KOPT-K1 (cell line): ENCODE measurements around the gene MRPL20.
A peak's percentile ranks its signal among the peaks of the same experiment; 100 is the strongest.
"Not testable (repeated sequence)": the region's sequence is repeated elsewhere in the genome, so short reads cannot be mapped to it uniquely, and the experiment has no call there.

Experiments
- H3K27ac ChIP-seq: fragments of 200-600 bp; sonication (generic); 2 replicates; pipeline ENCODE4 v1.5.1; 2016; ENCODE audit warnings: antibody characterized with exemption, mild to moderate bottlenecking, low read depth, low read length; ENCODE audit not compliant: poor library complexity, severe bottlenecking
- H3K36me3 ChIP-seq: fragments of 200-600 bp; sonication (generic); 2 replicates; pipeline ENCODE4 v1.5.1; 2017; ENCODE audit warnings: antibody characterized with exemption, mild to moderate bottlenecking, low read length, moderate library complexity; ENCODE audit not compliant: insufficient read depth
- H3K9me3 ChIP-seq: fragments of 200-600 bp; sonication (generic); 2 replicates; pipeline ENCODE4 v1.5.1; 2017; ENCODE audit warnings: antibody characterized with exemption, low read length, mild to moderate bottlenecking; ENCODE audit not compliant: insufficient read depth, poor library complexity, severe bottlenecking

MRPL20 gene

GRCh38 chr1:1432274-1432950, 25.3 kb upstream of the MRPL20 start:
- Histone ChIP-seq H3K36me3 (no peaks in the 10 kb centered on the region), H3K9me3 (no peaks in the 10 kb centered on the region), H3K27ac (no peak overlapping the region)

DNA sequence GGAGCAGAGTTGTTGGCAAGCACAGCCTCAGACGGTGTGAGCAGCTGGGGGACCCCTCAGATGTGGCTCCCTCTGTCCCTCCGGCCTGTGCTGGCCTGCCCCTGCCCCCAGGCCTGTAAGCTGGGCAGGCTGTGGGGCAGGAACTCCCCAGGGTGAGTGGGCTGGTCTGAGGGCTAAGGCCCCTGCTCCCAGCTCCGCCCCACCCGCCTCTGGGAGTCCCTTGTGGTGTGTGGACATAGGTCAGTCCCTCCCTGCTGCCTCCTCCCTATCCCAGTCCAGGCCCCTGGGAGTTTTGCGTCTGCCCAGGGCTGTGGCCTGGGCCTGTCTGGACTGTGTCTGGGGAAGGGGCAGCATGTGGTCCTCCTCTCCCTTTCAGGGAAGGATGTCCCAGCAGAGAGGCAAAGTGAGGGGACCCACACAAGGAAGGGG, 24.8 kb upstream of the MRPL20 start:
- Histone ChIP-seq H3K27ac (no peak overlapping the region), H3K36me3 (no peaks in the 10 kb centered on the region), H3K9me3 (no peaks in the 10 kb centered on the region)

DNA sequence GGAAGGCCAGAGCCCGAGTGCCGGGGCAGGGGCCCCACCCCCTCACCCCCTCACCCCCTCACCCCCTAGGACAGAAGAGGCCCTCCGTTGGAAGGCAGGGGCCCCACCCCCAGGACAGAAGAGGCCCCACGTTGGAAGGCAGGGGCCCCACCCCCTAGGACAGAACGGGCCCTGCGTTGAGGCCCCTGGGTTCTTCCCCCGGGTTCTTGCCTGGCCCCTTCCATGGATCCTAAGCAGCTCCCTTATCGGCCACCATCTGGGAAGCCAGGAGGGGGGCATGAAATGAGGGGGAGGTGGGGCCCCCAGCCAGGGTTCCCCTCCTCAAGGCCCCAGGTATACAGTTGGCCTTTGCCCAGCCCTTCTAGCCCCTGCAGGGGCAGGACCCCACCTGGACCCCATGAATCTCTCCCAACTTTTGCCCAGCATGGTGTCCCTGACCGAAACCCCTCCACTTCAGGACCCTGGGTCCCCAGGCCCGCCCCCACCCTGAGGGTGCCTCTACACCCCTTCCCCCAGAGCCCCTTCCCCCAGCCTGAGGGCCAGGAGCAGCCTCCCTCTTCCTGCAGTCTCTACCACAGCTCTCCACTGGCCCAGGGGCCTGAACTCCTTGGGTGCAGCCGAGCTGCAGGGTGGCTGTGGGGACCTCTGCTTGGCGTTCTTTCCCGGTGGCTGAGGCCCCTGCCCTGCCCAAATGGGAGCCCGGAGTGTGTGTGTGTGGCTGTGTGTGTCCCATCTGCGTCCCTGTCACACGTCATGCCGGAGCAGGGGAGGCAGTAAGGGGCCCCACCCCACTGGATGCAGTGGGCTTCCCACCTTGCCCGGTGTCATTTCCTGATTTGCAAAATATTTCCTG, 24.1 kb upstream of the MRPL20 start:
- H3K36me3 ChIP-seq: no peaks in the 10 kb centered on the region
- no peak overlapping the region for H3K27ac ChIP-seq
- H3K9me3 ChIP-seq: no peaks in the 10 kb centered on the region

DNA sequence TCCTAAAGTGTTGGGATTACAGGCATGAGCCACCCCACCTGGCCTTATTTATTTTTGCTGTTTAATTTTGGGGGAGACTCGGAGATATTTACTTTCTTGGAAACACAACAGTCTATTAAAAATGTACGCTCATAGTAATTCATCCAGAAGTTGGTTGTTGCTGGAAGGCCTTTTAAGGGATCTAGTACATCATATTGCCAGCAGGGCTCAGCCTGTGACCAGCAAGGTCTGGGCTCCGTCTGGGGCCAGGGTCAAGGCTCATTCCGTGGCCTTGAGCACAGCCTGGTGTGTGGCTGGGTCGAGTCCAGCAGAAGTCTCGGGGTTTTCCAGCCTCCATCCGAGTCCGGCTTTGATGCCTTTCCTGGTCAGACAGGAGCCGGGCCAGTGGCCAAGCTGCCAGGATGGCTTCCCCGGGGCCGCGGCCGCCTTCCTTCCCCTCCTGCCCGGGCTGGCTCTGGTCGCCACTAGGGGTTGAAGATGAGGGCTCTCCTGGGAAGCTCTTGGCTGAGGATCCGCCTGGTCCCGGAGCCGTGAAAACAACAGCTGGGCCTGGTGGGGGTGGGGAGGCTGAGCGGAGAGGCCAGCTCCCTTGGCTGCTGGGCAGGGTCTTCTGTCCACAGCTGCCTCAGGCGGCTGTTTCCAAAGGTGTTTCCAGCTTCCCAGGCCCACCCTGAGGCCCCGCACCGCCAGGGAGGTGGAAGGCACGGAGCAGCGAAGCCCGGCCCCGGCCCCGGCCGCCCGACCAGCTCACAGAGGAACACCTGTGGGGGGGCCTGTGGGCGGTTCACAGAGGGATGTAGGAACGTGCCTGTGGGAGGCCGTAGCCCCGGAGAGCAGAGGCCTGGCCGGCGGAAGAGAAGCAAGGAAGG, 23.3 kb upstream of the MRPL20 start:
- no peaks in the 10 kb centered on the region for H3K36me3 ChIP-seq
- no peaks in the 10 kb centered on the region for H3K9me3 ChIP-seq
- H3K27ac ChIP-seq: no peak overlapping the region

DNA sequence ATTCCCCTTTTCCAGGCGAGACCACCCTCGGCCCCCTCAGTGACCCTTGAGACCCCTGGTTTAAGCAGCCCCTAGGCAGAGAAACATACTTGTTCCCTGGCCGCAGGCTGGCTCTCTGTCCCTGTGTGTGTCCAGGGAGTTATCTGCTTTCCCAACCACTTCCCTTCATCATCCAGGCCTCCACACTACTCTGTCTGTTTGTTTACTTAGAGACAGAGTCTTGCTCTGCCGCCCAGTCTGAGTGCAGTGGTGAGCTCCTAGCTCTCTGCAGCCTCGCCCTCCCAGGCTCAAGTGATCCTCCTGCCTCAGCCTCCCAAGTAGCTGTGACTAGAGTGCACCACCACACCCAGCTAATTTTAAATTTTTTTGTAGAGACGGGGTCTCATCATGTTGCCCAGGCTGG, 22.6 kb upstream of the MRPL20 start:
- H3K36me3 ChIP-seq: no peaks in the 10 kb centered on the region
- no peak overlapping the region for H3K27ac ChIP-seq
- no peaks in the 10 kb centered on the region for H3K9me3 ChIP-seq

DNA sequence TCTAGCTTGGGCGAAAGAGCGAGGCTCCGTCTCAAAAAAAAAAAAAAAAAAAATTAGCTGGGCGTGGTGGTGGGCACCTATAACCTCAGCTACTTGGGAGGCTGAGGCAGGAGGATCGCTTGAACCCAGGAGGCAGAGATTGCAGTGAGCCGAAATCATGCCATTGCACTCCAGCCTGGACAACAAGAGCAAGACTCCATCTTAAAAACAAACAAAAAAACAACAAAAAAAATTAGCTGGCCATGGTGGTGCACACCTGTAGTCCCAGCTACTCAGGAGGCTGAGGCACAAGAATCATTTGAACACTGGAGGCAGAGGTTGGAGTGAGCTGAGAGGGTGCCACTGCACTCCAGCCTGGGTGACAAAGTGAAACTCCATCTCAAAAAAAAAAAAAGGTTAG, 21.9 kb upstream of the MRPL20 start:
- not testable (repeated sequence) for H3K27ac ChIP-seq, H3K36me3 ChIP-seq, H3K9me3 ChIP-seq

DNA sequence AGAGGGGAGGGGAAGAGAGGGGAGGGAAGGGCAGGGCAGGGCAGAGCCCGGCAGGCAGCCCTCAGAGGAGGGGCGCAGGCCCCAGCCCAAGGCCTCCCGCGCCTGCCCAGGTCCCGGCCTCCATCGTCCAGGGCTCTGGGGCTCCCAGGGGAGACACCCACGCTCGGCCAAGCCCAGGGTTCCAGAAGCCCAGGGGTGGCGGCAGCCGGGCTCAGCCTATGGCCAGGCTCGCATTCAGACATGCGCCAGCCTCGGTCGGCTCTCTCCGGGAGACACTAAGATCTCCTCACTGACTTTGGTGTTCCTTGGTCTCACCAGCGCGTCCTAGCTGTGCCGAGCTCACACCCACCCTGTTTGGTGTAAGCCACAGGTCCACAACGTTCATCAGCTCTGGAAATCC, 21.1 kb upstream of the MRPL20 start:
- H3K9me3 ChIP-seq: no peaks in the 10 kb centered on the region
- H3K27ac ChIP-seq: no peak overlapping the region
- H3K36me3 ChIP-seq: no peaks in the 10 kb centered on the region

DNA sequence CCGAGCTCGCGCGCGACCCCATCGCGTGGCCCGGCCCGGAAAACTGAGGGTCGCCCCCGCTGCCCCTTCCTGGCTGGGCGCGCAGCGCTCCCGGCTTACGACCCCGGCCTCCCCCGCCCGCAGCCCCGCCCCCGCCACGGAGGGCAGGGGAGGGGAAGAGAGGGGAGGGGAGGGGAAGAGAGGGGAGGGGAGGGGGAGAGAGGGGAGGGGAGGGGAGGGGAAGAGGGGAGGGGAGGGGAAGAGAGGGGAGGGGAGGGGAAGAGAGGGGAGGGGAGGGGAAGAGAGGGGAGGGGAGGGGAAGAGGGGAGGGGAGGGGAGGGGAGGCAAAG, 20.7 kb upstream of the MRPL20 start:
- no peak overlapping the region for H3K27ac ChIP-seq

GRCh38 chr1:1427106-1427819, 20.2 kb upstream of the MRPL20 start:
- H3K36me3 ChIP-seq: no peaks in the 10 kb centered on the region
- H3K9me3 ChIP-seq: no peaks in the 10 kb centered on the region
- peak overlapping the region; percentile 83 for H3K27ac ChIP-seq

More for the DNA sequence above, 20.7 kb upstream of the MRPL20 start:
- H3K36me3 ChIP-seq: no peaks in the 10 kb centered on the region
- no peaks in the 10 kb centered on the region for H3K9me3 ChIP-seq

GRCh38 chr1:1426496-1427105, 19.5 kb upstream of the MRPL20 start:
- peak overlapping the region; percentile 83 for H3K27ac ChIP-seq
- H3K36me3 ChIP-seq: no peaks in the 10 kb centered on the region
- no peaks in the 10 kb centered on the region for H3K9me3 ChIP-seq

DNA sequence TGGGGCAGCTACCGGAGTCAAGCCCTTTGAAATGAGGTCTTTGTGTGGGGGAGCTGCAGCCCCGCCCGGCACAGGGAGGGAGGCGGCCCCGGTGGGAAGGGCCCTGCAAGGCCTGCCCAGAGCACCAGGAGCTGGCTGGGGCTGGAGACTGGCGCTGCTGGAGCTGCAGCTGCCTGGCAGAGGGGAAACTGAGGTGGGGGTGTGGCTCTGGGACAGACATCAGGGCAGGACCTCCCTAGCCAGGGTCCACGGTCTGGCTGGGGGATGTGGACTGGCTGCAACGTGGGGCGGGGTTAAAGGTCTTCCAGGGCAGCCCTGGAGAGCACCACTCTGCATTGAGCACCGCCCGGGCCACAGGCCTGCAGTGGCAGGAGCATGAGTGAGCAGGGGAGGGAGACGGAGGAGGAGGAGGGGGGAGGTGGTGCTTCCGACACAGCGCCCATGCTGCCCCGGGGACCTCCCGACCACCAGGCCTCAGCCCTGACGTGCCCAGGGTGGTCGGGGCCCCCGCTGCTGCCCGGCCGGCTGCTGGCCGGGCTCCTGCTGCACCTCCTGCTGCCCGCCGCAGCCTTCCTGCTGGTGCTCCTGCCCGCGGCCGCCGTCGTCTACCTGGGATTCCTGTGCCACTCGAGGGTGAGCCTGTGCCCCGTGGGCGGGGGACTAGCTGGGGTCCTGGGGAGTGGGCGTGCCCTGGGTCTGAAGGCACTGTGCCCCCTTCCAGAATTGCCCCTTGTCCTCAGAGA, 18.8 kb upstream of the MRPL20 start:
- H3K9me3 ChIP-seq: no peaks in the 10 kb centered on the region
- peak overlapping the region; percentile 83 for H3K27ac ChIP-seq
- no peaks in the 10 kb centered on the region for H3K36me3 ChIP-seq

- peak overlapping the region; percentile 83 for H3K27ac ChIP-seq
- H3K9me3 ChIP-seq: no peaks in the 10 kb centered on the region
- no peaks in the 10 kb centered on the region for H3K36me3 ChIP-seq
Observed at GRCh38 chr1:1425426-1425752, 18.3 kb upstream of the MRPL20 start.

- no peaks in the 10 kb centered on the region for H3K9me3 ChIP-seq
- no peaks in the 10 kb centered on the region for H3K36me3 ChIP-seq
- no peak overlapping the region for H3K27ac ChIP-seq
Observed at GRCh38 chr1:1424707-1425106, 17.6 kb upstream of the MRPL20 start.

GRCh38 chr1:1423245-1423597, 16.1 kb upstream of the MRPL20 start:
- Histone ChIP-seq H3K36me3 (no peaks in the 10 kb centered on the region), H3K27ac (no peak overlapping the region), H3K9me3 (no peaks in the 10 kb centered on the region)
